Measurements from ENCODE around the gene SLC4A9. TPM values are rescaled to one million over a fixed set of nuclear protein-coding genes. Genes with fewer than 3 reads are reported as not detected.
"Not testable (repeated sequence)": the region's sequence is repeated elsewhere in the genome, so short reads cannot be mapped to it uniquely, and the experiment has no call there.

Gene SLC4A9
- total RNA-seq, 4 donors from 2014 or later: 0.12 to 0.74 (median 0.19) TPM; not detected in 1

DNA sequence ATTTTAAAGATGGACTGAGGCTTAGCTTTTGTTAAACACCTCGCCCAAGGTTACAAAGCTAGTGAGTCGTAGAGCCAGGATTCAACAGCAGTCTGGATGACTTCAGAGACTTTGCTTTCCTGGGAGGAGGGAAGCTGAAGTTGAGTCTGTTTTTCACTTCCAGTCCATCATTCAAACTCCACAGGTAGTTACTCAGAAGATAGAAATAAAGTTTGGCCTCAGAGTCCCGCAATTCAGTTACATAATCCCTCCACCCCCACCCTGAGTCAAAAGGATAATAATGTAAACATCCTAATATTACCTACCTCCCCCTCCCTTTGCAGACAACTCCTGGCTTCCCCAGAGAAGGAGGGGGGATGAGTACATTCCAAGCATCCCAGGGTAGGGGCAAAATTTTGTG is 21.7 kb upstream of the SLC4A9 start:
- ATAC-seq (ENCODE audit: low FRiP score) (no peak), DNase-seq (ENCODE audit: low spot score) (no peak)
- TF ChIP-seq, protein P1, sequence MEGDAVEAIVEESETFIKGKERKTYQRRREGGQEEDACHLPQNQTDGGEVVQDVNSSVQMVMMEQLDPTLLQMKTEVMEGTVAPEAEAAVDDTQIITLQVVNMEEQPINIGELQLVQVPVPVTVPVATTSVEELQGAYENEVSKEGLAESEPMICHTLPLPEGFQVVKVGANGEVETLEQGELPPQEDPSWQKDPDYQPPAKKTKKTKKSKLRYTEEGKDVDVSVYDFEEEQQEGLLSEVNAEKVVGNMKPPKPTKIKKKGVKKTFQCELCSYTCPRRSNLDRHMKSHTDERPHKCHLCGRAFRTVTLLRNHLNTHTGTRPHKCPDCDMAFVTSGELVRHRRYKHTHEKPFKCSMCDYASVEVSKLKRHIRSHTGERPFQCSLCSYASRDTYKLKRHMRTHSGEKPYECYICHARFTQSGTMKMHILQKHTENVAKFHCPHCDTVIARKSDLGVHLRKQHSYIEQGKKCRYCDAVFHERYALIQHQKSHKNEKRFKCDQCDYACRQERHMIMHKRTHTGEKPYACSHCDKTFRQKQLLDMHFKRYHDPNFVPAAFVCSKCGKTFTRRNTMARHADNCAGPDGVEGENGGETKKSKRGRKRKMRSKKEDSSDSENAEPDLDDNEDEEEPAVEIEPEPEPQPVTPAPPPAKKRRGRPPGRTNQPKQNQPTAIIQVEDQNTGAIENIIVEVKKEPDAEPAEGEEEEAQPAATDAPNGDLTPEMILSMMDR (IDR thresholded peaks at IDR 0.05): no peak

DNA sequence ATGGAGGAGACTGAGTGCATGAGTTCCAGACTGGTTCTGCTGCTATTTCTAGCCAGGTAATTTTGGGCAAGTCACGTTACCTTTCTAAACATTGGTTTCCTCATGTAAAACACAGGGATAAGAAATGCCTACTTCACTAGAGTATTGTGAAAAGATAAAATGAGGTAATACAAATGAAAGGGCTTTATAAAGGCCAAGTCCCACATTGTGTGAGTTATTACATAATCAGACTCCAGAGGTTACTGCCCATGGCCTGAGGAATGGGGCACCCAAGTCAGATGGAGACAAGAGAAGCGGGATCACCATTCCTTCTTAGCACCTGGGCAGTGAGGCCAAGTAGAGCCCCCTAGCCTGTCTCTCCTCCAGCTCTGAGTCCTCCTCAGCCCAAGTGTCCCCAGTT is 21.1 kb upstream of the SLC4A9 start:
- TF ChIP-seq, protein P1 (IDR thresholded peaks at IDR 0.05): no peak
- DNase-seq (ENCODE audit: low spot score) (no peak), ATAC-seq (ENCODE audit: low FRiP score) (no peak)

DNA sequence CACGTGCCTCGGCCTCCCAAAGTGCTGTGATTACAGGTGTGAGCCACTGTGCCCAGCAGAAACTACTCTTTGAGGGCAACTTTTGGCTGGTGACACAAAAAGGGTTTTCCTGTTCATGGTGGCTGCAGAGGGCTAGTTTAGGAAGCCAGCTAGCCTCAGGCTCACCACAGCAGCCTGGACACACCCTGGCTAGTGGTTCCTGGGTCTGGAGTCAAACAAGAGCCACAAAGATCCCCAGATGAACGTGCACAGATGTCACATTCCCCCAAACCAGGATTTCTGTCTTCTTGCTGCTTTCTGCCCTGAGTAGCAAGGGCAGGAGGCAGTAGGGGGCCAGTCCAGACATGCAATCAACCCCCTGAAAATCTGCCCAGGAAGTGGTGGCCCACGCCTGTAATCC is 20.4 kb upstream of the SLC4A9 start:
- ATAC-seq (ENCODE audit: low FRiP score) (no peak), DNase-seq (ENCODE audit: low spot score) (no peak)
- TF ChIP-seq, protein P1 (IDR thresholded peaks at IDR 0.05): no peak

DNA sequence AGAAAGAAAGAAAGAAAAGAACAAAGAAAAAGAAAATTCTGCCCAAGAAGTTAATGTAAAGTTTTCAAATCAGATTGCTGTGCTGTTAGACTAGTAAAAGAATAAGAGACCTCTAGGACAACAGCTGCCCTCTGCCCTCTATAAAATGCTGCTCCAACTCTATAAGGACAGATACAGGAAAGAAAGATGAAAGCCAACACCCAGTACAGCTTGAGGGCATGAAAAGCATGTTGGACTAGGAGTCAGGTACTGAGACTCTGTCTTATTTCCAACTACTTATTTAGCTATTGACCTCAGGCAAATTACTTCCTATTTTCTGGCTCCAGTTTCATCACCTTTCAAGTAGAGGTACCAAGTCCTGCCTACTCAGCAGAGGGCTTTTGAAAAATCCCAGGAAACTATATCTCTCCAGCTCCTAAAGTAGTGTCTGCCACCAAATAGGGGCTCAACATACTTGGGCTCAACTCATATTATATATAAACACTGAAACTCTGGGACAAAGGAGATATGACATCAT is 19.3 kb upstream of the SLC4A9 start:
- ATAC-seq (ENCODE audit: low FRiP score) (no peak), DNase-seq (ENCODE audit: low spot score) (no peak)
- TF ChIP-seq, protein P1 (IDR thresholded peaks at IDR 0.05): no peak

DNA sequence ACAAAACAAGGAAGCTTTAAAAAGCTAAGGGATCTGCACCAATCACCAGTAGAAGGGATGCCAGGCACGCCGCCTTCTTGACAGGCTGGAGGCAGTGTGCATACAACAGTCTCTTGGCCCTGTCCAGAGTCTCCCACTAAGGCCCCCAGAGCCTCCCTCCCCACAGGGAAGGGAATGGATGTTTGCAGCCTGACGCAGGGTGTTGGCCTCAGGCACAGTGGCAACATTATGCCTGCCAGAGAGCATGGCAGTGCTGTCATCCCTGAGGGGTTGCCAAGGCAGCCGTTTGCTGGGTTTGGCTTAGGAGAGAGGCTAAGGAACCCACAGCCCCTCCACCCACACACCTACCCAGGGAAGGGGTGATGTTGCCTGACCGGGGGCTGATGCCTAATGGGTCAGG is 18.4 kb upstream of the SLC4A9 start:
- TF ChIP-seq, protein P1 (IDR thresholded peaks at IDR 0.05): no peak
- DNase-seq (ENCODE audit: low spot score): no peak
- no peak for ATAC-seq (ENCODE audit: low FRiP score)

DNA sequence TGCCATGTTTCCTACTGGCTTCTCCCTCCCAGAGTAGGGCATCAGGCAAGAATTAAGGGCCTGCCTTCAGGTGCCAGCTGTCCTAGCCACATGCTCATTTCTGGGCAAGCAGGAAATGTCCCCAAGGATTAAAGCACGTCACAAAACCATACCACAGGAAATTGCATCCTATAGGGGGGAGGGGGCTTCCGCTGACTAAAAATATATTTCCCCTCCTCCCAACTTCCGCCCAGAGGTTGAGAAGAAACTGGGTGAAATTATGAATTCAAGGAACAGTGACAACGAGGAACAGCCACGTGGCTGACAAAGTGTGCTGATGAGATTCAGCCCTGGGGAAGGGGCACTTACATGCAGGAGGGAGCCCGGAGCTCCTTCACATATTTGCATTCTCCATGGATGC is 17.7 kb upstream of the SLC4A9 start:
- TF ChIP-seq, protein P1 (IDR thresholded peaks at IDR 0.05): no peak
- ATAC-seq (ENCODE audit: low FRiP score) (no peak), DNase-seq (ENCODE audit: low spot score) (no peak)

DNA sequence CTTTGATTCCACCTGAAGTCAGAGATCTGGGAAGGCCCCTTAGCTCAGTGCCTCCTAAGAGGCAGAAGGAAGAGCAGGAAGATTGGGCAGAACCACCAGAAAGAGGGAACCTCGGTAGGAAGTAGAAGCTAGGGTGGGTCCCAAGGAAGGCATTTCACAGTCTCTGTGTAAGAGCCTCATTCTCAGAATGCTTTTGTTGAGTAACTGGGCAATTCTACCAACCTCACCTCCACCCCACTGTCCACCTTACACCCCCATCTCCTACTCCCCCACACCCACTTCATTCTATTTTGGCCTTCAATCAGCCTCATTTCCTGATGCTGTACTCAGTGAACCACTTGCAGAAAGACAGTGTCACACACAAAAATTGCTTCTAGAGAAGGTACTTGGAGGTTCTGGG is 17.1 kb upstream of the SLC4A9 start:
- no peak for ATAC-seq (ENCODE audit: low FRiP score)
- DNase-seq (ENCODE audit: low spot score): no peak
- TF ChIP-seq, protein P1 (IDR thresholded peaks at IDR 0.05): no peak

DNA sequence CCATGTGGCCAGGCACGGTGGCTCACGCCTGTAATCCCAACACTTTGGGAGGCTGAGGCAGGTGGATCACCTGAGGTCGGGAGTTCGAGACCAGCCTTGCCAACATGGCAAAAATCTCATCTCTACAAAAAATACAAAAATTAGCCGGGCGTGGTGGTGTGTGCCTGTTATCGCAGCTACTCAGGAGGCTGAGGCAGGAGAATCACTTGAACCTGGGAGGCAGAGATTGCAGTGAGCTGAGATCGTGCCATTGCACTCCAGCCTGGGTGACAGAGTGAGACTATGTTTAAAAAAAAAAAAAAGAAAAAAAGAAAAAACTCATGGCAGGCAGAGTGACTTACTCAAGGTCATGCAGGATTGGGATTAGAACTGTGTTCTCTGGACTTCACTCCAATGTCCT is 16.1 kb upstream of the SLC4A9 start:
- not testable (repeated sequence) for ATAC-seq (ENCODE audit: low FRiP score); DNase-seq (ENCODE audit: low spot score)

Measured in omental fat pad (tissue), 4 donors.